ENCODE results near the gene TMEM88. TPM values are rescaled to one million over a fixed set of nuclear protein-coding genes. Genes with fewer than 3 reads are reported as not detected.
A peak's percentile ranks its signal among the peaks of the same experiment; 100 is the strongest.
"Not testable (repeated sequence)": the region's sequence is repeated elsewhere in the genome, so short reads cannot be mapped to it uniquely, and the experiment has no call there.

TMEM88 gene
- total and polyA plus RNA-seq, 2 of the 13 experiments (the other 11 are each of a cell fraction or from before 2014, with no cell fraction given), result 0.31 to 0.66 TPM

DNA sequence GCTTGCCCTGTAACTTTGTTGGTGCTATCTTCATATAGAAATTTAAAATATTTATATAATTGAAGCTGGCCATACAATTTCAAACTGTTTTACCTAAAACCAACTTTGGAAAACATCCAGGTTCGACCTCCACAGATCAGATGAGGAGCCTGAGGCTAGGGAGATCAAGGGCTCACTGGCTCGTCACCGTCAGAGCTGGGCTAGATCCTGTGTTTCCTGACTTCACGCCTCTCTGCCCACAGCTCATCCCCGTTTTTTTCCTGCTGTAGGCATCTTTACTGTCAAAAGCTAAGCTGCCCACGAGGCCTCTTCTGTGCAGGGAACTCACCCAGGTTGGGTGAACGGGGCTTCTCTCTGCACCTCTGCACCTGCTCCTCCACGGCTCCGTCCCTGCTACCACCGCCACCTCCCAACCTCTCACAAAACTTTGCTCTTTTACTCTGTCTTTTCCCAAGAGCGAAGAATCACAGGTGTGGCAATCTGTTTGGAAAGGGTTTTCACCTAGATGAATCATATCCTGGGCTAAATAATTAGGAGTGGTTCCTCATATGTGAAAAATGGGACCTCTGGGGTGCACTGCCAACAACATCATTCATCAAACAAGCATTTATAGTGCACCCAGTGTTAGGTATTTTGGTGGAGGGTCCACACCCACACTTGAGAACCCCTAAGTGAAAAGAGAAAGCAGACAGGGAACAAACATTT lies 45.6 kb upstream of the TMEM88 start:
- peaks cover 0 to 28% of the 10 kb centered on the region in 2 experiments; a peak in 3 of 5 replicates for H3K27me3 ChIP-seq (ENCODE audit: control insufficient read depth in 1 of 2, insufficient read depth in 2 of 2, low read length in 2 of 2)
- no peaks in the 10 kb centered on the region for H3K79me2 ChIP-seq (ENCODE audit: insufficient read depth, low read length)
- TF ChIP-seq ZNF891 (CRISPR knock-in tag; IDR thresholded peaks at IDR 0.05), result no peak
- no peak for TF ChIP-seq ZNF564 (CRISPR knock-in tag; IDR thresholded peaks at IDR 0.05)
- no peaks in the 10 kb centered on the region for H4K20me1 ChIP-seq (ENCODE audit: insufficient read depth, low read length)
- ATAC-seq (no peak), DNase-seq (ENCODE audit: low spot score) (no peak), FAIRE-seq (no peak)
- H3K9ac ChIP-seq (ENCODE audit: insufficient read depth, low read depth, low read length), result no peak overlapping the region
- ChIA-PET CTCF (ENCODE audit: low intra/inter-chr PET ratio, low total read pairs) (no interaction called here), POLR2A (no interaction called here)
- no peak overlapping the region for H2AFZ ChIP-seq (ENCODE audit: low read length)
- no peaks in the 10 kb centered on the region for H3K4me1 ChIP-seq (ENCODE audit: insufficient read depth, low read length)
- no peak overlapping the region for H3K4me2 ChIP-seq (ENCODE audit: low read depth, low read length)
- in situ Hi-C loops (cut with HindIII; ENCODE audit: extremely low pct_ligation_motif_present, low pct_unique_long_range_greater_than_20kb) (no loop called here), intact Hi-C loops (cut with micrococcal nuclease; ENCODE audit: unreplicated experiment) (no loop called here)
- no peak overlapping the region for H3K27ac ChIP-seq (ENCODE audit: extremely low read length, insufficient read depth, low read length)
- no peak overlapping the region for H3K4me3 ChIP-seq (replicated peaks in 1 of 3; ENCODE audit: insufficient read depth in 1 of 3, low read depth in 2 of 3, low read length in 3 of 3)
- WGBS (ENCODE audit: low lambda C conversion rate), result 14% methylated on average over 11 of the region's 11 CpGs
- H3K36me3 ChIP-seq (replicated peaks in 1 of 2; ENCODE audit: control insufficient read depth in 1 of 2, insufficient read depth in 2 of 2, low read length in 2 of 2), result no peaks in the 10 kb centered on the region
- BruUV-seq (replicated peaks), result no TSS peak
- no peaks in the 10 kb centered on the region for H3K9me3 ChIP-seq (ENCODE audit: low read length)

DNA sequence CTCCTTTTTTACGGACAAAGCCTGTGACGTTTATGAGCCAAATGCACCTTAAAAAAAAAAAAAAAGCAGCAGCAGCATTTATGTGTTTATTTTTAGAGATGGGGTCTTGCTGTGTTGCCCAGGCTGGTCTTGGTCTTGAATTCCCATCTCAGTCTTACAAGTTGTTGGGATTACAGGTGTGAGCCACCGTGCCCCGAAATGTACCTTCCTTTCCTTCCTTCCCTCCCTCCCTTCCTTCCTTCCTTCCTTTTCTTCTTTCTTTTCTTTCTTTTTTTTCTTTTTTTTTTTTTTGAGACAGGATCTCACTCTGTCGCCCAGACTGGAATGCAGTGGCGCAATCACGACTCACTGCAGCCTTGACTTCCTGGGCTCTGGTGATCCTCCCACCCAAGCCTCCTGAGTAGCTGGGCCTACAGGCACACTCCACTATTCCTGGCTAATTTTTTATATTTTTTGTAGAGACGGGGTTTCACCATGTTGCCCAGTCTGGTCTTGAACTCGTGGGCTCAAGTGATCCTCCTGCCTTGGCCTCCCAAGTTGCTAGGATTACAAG lies 45.0 kb upstream of the TMEM88 start:
- H3K4me2 ChIP-seq (ENCODE audit: low read depth, low read length); BruUV-seq (replicated peaks); H3K79me2 ChIP-seq (ENCODE audit: insufficient read depth, low read length); FAIRE-seq; H3K4me3 ChIP-seq (replicated peaks in 1 of 3; ENCODE audit: insufficient read depth in 1 of 3, low read depth in 2 of 3, low read length in 3 of 3); POLR2A ChIA-PET; H3K27ac ChIP-seq (ENCODE audit: extremely low read length, insufficient read depth, low read length); in situ Hi-C loops (cut with HindIII; ENCODE audit: extremely low pct_ligation_motif_present, low pct_unique_long_range_greater_than_20kb); CTCF ChIA-PET (ENCODE audit: low intra/inter-chr PET ratio, low total read pairs); H3K9ac ChIP-seq (ENCODE audit: insufficient read depth, low read depth, low read length); H4K20me1 ChIP-seq (ENCODE audit: insufficient read depth, low read length); H3K4me1 ChIP-seq (ENCODE audit: insufficient read depth, low read length); H2AFZ ChIP-seq (ENCODE audit: low read length); DNase-seq (ENCODE audit: low spot score); H3K36me3 ChIP-seq (replicated peaks in 1 of 2; ENCODE audit: control insufficient read depth in 1 of 2, insufficient read depth in 2 of 2, low read length in 2 of 2); intact Hi-C loops (cut with micrococcal nuclease; ENCODE audit: unreplicated experiment); ATAC-seq; H3K9me3 ChIP-seq (ENCODE audit: low read length): not testable (repeated sequence)
- peaks cover 0 to 28% of the 10 kb centered on the region in 2 experiments; a peak in 3 of 5 replicates for H3K27me3 ChIP-seq (ENCODE audit: control insufficient read depth in 1 of 2, insufficient read depth in 2 of 2, low read length in 2 of 2)
- TF ChIP-seq, protein P1, sequence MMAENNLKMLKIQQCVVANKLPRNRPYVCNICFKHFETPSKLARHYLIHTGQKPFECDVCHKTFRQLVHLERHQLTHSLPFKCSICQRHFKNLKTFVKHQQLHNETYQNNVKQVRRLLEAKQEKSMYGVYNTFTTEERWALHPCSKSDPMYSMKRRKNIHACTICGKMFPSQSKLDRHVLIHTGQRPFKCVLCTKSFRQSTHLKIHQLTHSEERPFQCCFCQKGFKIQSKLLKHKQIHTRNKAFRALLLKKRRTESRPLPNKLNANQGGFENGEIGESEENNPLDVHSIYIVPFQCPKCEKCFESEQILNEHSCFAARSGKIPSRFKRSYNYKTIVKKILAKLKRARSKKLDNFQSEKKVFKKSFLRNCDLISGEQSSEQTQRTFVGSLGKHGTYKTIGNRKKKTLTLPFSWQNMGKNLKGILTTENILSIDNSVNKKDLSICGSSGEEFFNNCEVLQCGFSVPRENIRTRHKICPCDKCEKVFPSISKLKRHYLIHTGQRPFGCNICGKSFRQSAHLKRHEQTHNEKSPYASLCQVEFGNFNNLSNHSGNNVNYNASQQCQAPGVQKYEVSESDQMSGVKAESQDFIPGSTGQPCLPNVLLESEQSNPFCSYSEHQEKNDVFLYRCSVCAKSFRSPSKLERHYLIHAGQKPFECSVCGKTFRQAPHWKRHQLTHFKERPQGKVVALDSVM (CRISPR knock-in tag; IDR thresholded peaks at IDR 0.05), result 0 out of 2 replicates have a peak, but pooled peaks have one; percentile 14
- TF ChIP-seq ZNF121 (CRISPR knock-in tag; IDR thresholded peaks at IDR 0.05) (peak; percentile 76; the same call in 1 of the 2 replicates), CEBPG (CRISPR knock-in tag; IDR thresholded peaks at IDR 0.05) (0 out of 2 replicates have a peak, but pooled peaks have one; percentile 15)
- WGBS (ENCODE audit: low lambda C conversion rate), result 47% methylated on average over 9 of the region's 9 CpGs

Data from HepG2 (cell line).